Measurements from ENCODE around the gene C16orf86. TPM values are rescaled to one million over a fixed set of nuclear protein-coding genes. Genes with fewer than 3 reads are reported as not detected.

Gene C16orf86
- total and polyA plus RNA-seq, 7 experiments from 2014 or later, result 3.5 to 6.4 (median 4.7) TPM

DNA sequence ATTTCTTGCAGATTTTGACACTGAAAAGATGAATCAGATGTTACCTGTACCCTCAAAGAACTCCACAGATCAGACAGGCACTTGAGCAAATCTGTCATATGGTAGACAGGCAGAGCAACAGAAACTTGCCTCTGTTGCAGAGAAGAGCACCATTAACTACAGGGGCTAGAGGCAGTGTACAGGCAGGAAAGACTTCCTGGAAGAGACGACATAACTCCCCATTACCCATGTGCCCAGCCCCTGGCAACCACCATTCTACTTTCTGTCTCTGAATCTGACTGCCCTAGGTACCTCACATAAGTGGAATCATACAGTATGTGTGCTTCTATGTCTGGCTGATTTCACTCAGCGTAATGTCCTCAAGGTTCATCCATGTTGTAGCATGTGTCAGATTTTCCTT lies 37.0 kb downstream of the C16orf86 start:
- peak; percentile 64 for ATAC-seq
- peaks cover 0 to 1% (median 0%) of the 10 kb centered on the region in 11 donors for H3K9me3 Mint-ChIP-seq
- no peaks in the 10 kb centered on the region for H3K27me3 Mint-ChIP-seq
- peak in 6 of 9 donors; percentile 4 to 36 (median 24) for DNase-seq
- H3K4me3 Mint-ChIP-seq, result peak overlapping the region; percentile 11 to 67 (median 49)
- H3K27ac Mint-ChIP-seq, result peak overlapping the region; percentile 61 to 90 (median 80)
- Histone ChIP-seq H3K27me3 (ENCODE audit: control insufficient read depth in 2 of 2, insufficient read depth in 2 of 2, low read length in 2 of 2) (no peaks in the 10 kb centered on the region), H3K4me3 (ENCODE audit: low read length) (no peak overlapping the region), H3K36me3 (ENCODE audit: control insufficient read depth in 2 of 3, insufficient read depth in 3 of 3, low read length in 3 of 3) (no peaks in the 10 kb centered on the region), H3K27ac (ENCODE audit: low read depth, low read length) (peak overlapping the region; percentile 10), H3K9me3 (ENCODE audit: control insufficient read depth in 2 of 3, low read length in 3 of 3) (no peaks in the 10 kb centered on the region), H3K4me1 (ENCODE audit: control insufficient read depth in 2 of 2, insufficient read depth in 2 of 2, low read length in 2 of 2) (peaks cover 14 to 16% of the 10 kb centered on the region in 2 donors)
- CTCF ChIA-PET, result no interaction called here
- peaks cover 15 to 33% (median 22%) of the 10 kb centered on the region in 7 donors for H3K4me1 Mint-ChIP-seq
- intact Hi-C loops (cut with micrococcal nuclease), result no loop called here
- peaks cover 0 to 6% (median 2%) of the 10 kb centered on the region in 5 donors for H3K36me3 Mint-ChIP-seq
- POLR2A ChIA-PET, result interaction anchor here (0.8 kb wide), 1 partner anchor 16 kb away, joined by 3 read pairs; the partner anchor contains the start of gene GFOD2

DNA sequence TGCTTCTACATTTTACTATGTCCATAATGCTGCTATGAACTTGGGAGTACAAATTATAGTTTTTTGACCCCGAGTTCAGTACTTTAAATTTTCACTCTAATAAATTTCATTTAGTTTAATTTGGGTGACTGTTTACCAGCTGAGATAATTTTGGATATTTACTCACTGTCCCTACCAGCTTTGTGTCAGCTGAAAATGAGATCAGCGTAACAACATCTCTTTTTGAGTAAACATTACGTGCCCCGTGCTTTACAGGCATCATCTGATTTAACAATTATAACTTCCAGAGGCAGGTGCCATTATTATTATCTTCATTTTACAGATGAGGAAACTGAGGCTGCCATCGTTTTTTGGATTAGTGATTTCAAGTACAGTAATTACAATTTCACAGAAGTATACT lies 37.5 kb downstream of the C16orf86 start:
- peak overlapping the region in 6 of 10 donors; percentile 8 to 61 (median 36) for H3K4me3 Mint-ChIP-seq
- peaks cover 0 to 4% (median 0%) of the 10 kb centered on the region in 5 donors for H3K36me3 Mint-ChIP-seq
- no peaks in the 10 kb centered on the region for H3K27me3 Mint-ChIP-seq
- no peak overlapping the region for H3K4me3 ChIP-seq (ENCODE audit: low read length)
- DNase-seq (no peak), ATAC-seq (no peak)
- no peaks in the 10 kb centered on the region for H3K9me3 ChIP-seq (ENCODE audit: control insufficient read depth in 2 of 3, low read length in 3 of 3)
- POLR2A ChIA-PET, result interaction anchor here (0.5 to 0.8 kb wide), 3 partner anchors 15 to 1558 kb away, joined by 3 to 4 read pairs (median 3); partner anchors contain the start of gene GFOD2
- H3K27ac ChIP-seq (ENCODE audit: low read depth, low read length), result no peak overlapping the region
- H3K9me3 Mint-ChIP-seq, result no peaks in the 10 kb centered on the region
- CTCF ChIA-PET, result no interaction called here
- H3K27me3 ChIP-seq (ENCODE audit: control insufficient read depth in 2 of 2, insufficient read depth in 2 of 2, low read length in 2 of 2), result no peaks in the 10 kb centered on the region
- H3K36me3 ChIP-seq (ENCODE audit: control insufficient read depth in 2 of 3, insufficient read depth in 3 of 3, low read length in 3 of 3), result no peaks in the 10 kb centered on the region
- peaks cover 15 to 34% (median 22%) of the 10 kb centered on the region in 7 donors for H3K4me1 Mint-ChIP-seq
- intact Hi-C loops (cut with micrococcal nuclease), result no loop called here
- peak overlapping the region; percentile 12 to 89 (median 79) for H3K27ac Mint-ChIP-seq
- peaks cover 14 to 16% of the 10 kb centered on the region in 2 donors for H3K4me1 ChIP-seq (ENCODE audit: control insufficient read depth in 2 of 2, insufficient read depth in 2 of 2, low read length in 2 of 2)

DNA sequence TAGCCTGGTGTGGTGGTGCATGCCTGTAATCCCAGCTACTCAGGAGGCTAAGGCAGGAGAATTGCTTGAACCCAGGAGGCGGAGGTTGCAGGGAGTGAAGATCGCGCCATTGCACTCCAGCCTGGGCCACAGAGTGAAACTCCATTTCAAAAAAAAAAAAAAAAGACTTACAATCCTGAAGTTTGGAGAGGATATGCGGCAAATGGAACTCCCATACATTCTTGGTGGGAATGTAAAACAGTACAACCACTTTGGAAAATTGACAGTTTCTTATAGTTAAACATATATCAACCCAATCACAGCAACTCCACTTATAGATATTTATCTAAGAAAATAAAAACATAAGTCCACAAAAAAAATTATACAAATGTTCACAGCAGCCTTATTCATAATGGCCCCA lies 40.6 kb downstream of the C16orf86 start:
- no peaks in the 10 kb centered on the region for H3K36me3 ChIP-seq (ENCODE audit: control insufficient read depth in 2 of 3, insufficient read depth in 3 of 3, low read length in 3 of 3)
- H3K9me3 ChIP-seq (ENCODE audit: control insufficient read depth in 2 of 3, low read length in 3 of 3), result no peaks in the 10 kb centered on the region
- DNase-seq (no peak), ATAC-seq (no peak)
- peaks cover 19 to 45% (median 35%) of the 10 kb centered on the region in 7 donors for H3K4me1 Mint-ChIP-seq
- ChIA-PET CTCF (no interaction called here), POLR2A (no interaction called here)
- no peaks in the 10 kb centered on the region for H3K27me3 Mint-ChIP-seq
- no peak overlapping the region for H3K4me3 Mint-ChIP-seq
- H3K27ac ChIP-seq (ENCODE audit: low read depth, low read length), result no peak overlapping the region
- no peak overlapping the region for H3K4me3 ChIP-seq (ENCODE audit: low read length)
- intact Hi-C loops (cut with micrococcal nuclease), result no loop called here
- peaks cover 0 to 11% (median 0%) of the 10 kb centered on the region in 5 donors for H3K36me3 Mint-ChIP-seq
- H3K9me3 Mint-ChIP-seq, result no peaks in the 10 kb centered on the region
- no peaks in the 10 kb centered on the region for H3K27me3 ChIP-seq (ENCODE audit: control insufficient read depth in 2 of 2, insufficient read depth in 2 of 2, low read length in 2 of 2)
- peaks cover 14 to 16% of the 10 kb centered on the region in 2 donors for H3K4me1 ChIP-seq (ENCODE audit: control insufficient read depth in 2 of 2, insufficient read depth in 2 of 2, low read length in 2 of 2)
- no peak overlapping the region for H3K27ac Mint-ChIP-seq

DNA sequence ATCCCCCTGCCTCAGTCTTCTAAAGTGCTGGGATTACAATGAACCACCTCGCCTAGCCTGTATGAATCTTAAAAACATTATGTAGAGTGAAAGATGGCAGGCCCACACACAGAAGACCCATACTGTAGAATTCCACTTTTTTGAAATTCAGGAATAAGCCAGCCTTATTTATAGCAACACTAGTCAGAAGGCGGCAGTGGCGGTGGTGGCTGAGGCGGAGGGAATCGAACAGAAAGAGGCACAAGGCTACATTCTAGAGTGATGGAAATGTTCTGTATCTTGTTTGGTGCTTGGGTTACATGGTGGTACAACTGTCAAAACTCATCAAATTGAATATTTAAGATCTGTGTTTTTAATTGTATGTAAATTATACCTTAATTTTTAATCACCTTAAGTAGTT lies 41.2 kb downstream of the C16orf86 start:
- Mint-ChIP-seq H3K9me3 (no peaks in the 10 kb centered on the region), H3K36me3 (peaks cover 0 to 11% (median 0%) of the 10 kb centered on the region in 5 donors), H3K4me3 (no peak overlapping the region), H3K27me3 (no peaks in the 10 kb centered on the region), H3K27ac (no peak overlapping the region), H3K4me1 (peaks cover 18 to 45% (median 33%) of the 10 kb centered on the region in 7 donors)
- H3K36me3 ChIP-seq (ENCODE audit: control insufficient read depth in 2 of 3, insufficient read depth in 3 of 3, low read length in 3 of 3), result no peaks in the 10 kb centered on the region
- peaks cover 14 to 15% of the 10 kb centered on the region in 2 donors for H3K4me1 ChIP-seq (ENCODE audit: control insufficient read depth in 2 of 2, insufficient read depth in 2 of 2, low read length in 2 of 2)
- POLR2A ChIA-PET, result no interaction called here
- DNase-seq, result no peak
- no peak for ATAC-seq
- intact Hi-C loops (cut with micrococcal nuclease), result no loop called here
- H3K9me3 ChIP-seq (ENCODE audit: control insufficient read depth in 2 of 3, low read length in 3 of 3), result no peaks in the 10 kb centered on the region
- no peaks in the 10 kb centered on the region for H3K27me3 ChIP-seq (ENCODE audit: control insufficient read depth in 2 of 2, insufficient read depth in 2 of 2, low read length in 2 of 2)
- no peak overlapping the region for H3K4me3 ChIP-seq (ENCODE audit: low read length)
- no peak overlapping the region for H3K27ac ChIP-seq (ENCODE audit: low read depth, low read length)
- CTCF ChIA-PET, result no interaction called here

DNA sequence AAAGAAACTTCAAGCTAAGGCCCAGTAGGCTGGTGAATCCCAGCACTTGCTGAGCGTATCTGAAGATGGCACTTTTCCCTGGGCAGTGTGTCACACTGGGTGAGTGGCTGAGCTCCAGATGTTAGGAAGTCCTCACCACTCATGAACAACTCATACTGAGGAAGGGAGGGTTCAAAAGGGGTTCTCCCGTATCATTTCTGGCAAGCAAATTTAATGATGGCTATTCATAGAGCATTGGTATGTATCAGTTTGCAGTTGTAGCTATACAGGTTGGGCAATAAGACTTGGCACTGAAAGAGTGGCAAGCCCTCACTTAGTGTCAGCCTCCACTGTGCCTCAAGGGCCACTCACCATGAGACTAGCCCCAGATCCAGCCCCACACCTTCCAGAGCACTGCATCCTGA lies 41.8 kb downstream of the C16orf86 start:
- POLR2A ChIA-PET, result no interaction called here
- Mint-ChIP-seq H3K27me3 (no peaks in the 10 kb centered on the region), H3K9me3 (no peaks in the 10 kb centered on the region), H3K4me3 (no peak overlapping the region), H3K4me1 (peaks cover 13 to 41% (median 27%) of the 10 kb centered on the region in 7 donors), H3K36me3 (peaks cover 0 to 11% (median 0%) of the 10 kb centered on the region in 5 donors), H3K27ac (peak overlapping the region in 2 of 9 donors; percentile 25 to 39)
- no peaks in the 10 kb centered on the region for H3K27me3 ChIP-seq (ENCODE audit: control insufficient read depth in 2 of 2, insufficient read depth in 2 of 2, low read length in 2 of 2)
- H3K9me3 ChIP-seq (ENCODE audit: control insufficient read depth in 2 of 3, low read length in 3 of 3), result no peaks in the 10 kb centered on the region
- H3K27ac ChIP-seq (ENCODE audit: low read depth, low read length), result no peak overlapping the region
- H3K4me1 ChIP-seq (ENCODE audit: control insufficient read depth in 2 of 2, insufficient read depth in 2 of 2, low read length in 2 of 2), result peaks cover 8 to 11% of the 10 kb centered on the region in 2 donors
- no peaks in the 10 kb centered on the region for H3K36me3 ChIP-seq (ENCODE audit: control insufficient read depth in 2 of 3, insufficient read depth in 3 of 3, low read length in 3 of 3)
- H3K4me3 ChIP-seq (ENCODE audit: low read length), result no peak overlapping the region
- DNase-seq (no peak), ATAC-seq (no peak)
- CTCF ChIA-PET, result no interaction called here
- intact Hi-C loops (cut with micrococcal nuclease), result no loop called here

DNA sequence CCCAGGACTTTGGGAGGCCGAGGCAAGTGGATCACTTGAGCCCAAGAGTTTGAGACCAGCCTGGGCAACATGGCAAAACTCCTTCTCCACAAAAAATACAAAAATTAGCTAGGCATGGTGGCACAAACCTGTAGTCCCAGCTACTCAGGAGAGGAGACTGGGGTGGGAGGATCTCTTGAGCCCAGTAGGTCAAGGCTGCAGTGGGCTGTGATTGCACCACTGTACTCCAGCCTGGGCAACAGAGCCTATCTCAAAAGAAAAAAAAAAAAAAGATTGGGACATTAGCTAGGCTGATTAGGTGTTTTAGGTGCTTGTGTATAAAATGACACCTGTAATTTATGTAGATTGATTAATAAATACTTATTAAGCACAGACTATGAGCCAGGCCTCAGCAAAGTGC lies 42.4 kb downstream of the C16orf86 start:
- intact Hi-C loops (cut with micrococcal nuclease), result no loop called here
- no peak overlapping the region for H3K4me3 Mint-ChIP-seq
- H3K27me3 Mint-ChIP-seq, result no peaks in the 10 kb centered on the region
- Histone ChIP-seq H3K4me1 (ENCODE audit: control insufficient read depth in 2 of 2, insufficient read depth in 2 of 2, low read length in 2 of 2) (peaks cover 1 to 4% of the 10 kb centered on the region in 2 donors), H3K4me3 (ENCODE audit: low read length) (no peak overlapping the region), H3K9me3 (ENCODE audit: control insufficient read depth in 2 of 3, low read length in 3 of 3) (no peaks in the 10 kb centered on the region), H3K27ac (ENCODE audit: low read depth, low read length) (no peak overlapping the region), H3K36me3 (ENCODE audit: control insufficient read depth in 2 of 3, insufficient read depth in 3 of 3, low read length in 3 of 3) (no peaks in the 10 kb centered on the region), H3K27me3 (ENCODE audit: control insufficient read depth in 2 of 2, insufficient read depth in 2 of 2, low read length in 2 of 2) (no peaks in the 10 kb centered on the region)
- peaks cover 0 to 11% (median 0%) of the 10 kb centered on the region in 5 donors for H3K36me3 Mint-ChIP-seq
- CTCF ChIA-PET, result interaction anchor here (0.6 kb wide), 1 partner anchor 172 kb away, joined by 3 read pairs; no protein-coding TSS in a partner anchor
- peaks cover 12 to 40% (median 21%) of the 10 kb centered on the region in 7 donors for H3K4me1 Mint-ChIP-seq
- POLR2A ChIA-PET, result interaction anchor here (0.6 kb wide), 1 partner anchor 394 kb away, joined by 3 read pairs; no protein-coding TSS in a partner anchor
- peak overlapping the region in 1 of 9 donors; percentile 25 for H3K27ac Mint-ChIP-seq
- DNase-seq, result no peak
- no peak for ATAC-seq
- no peaks in the 10 kb centered on the region for H3K9me3 Mint-ChIP-seq

DNA sequence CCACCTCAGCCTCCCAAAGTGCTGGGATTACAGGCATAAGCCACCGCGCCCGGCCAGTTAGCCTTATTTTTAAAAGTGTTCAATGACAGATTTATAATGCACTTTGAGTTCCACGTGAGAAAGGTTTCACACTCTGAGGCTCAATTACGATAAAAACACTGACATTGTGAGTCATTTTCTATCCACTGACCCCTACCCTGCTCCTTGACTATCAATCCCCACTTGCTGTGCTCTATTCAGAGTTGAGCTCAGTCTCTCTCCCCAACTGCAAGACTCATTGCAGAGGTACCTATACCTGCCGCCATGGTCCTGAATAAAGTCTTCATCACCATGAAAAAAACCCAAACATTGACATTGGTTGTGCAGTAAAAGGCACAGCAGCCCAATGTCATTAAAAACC lies 44.0 kb downstream of the C16orf86 start:
- ChIA-PET CTCF (no interaction called here), POLR2A (no interaction called here)
- Histone ChIP-seq H3K27ac (ENCODE audit: low read depth, low read length) (no peak overlapping the region), H3K4me1 (ENCODE audit: control insufficient read depth in 2 of 2, insufficient read depth in 2 of 2, low read length in 2 of 2) (no peaks in the 10 kb centered on the region), H3K27me3 (ENCODE audit: control insufficient read depth in 2 of 2, insufficient read depth in 2 of 2, low read length in 2 of 2) (no peaks in the 10 kb centered on the region), H3K36me3 (ENCODE audit: control insufficient read depth in 2 of 3, insufficient read depth in 3 of 3, low read length in 3 of 3) (no peaks in the 10 kb centered on the region), H3K4me3 (ENCODE audit: low read length) (no peak overlapping the region), H3K9me3 (ENCODE audit: control insufficient read depth in 2 of 3, low read length in 3 of 3) (no peaks in the 10 kb centered on the region)
- Mint-ChIP-seq H3K4me3 (no peak overlapping the region), H3K9me3 (no peaks in the 10 kb centered on the region), H3K4me1 (peaks cover 8 to 29% (median 15%) of the 10 kb centered on the region in 7 donors), H3K27me3 (no peaks in the 10 kb centered on the region), H3K36me3 (peaks cover 0 to 11% (median 0%) of the 10 kb centered on the region in 5 donors), H3K27ac (no peak overlapping the region)
- no peak for ATAC-seq
- DNase-seq, result no peak
- intact Hi-C loops (cut with micrococcal nuclease), result no loop called here
